NT2/D1 (cell line): Measurements from ENCODE around the gene EPHA2.
A peak's percentile ranks its signal among the peaks of the same experiment; 100 is the strongest.

Experiments
- DNase-seq: peaks from one replicate; pipeline ENCODE4 v3.0.0-alpha.2; 2011; ENCODE audit warnings: low read depth, low spot score
- H3K27me3 ChIP-seq: 2 replicates; pipeline ENCODE4 v1.6.0; 2011; ENCODE audit warnings: mild to moderate bottlenecking; ENCODE audit not compliant: insufficient read length, insufficient read depth
- H3K36me3 ChIP-seq: 2 replicates; pipeline ENCODE4 v1.6.1; 2011; ENCODE audit warnings: mild to moderate bottlenecking, low read length, mixed read lengths; ENCODE audit not compliant: insufficient read depth, insufficient read length
- H3K4me1 ChIP-seq: 2 replicates; pipeline ENCODE4 v1.5.1; 2011; ENCODE audit not compliant: insufficient read depth, insufficient read length
- H3K4me3 ChIP-seq: 2 replicates; pipeline ENCODE4 v1.5.1; 2011; ENCODE audit warnings: low read depth; ENCODE audit not compliant: insufficient read length
- H3K9ac ChIP-seq: 2 replicates; pipeline ENCODE4 v1.6.0; 2011; ENCODE audit warnings: low read depth; ENCODE audit not compliant: insufficient read length
- H3K9me3 ChIP-seq: 2 replicates; pipeline ENCODE4 v1.5.1; 2011; ENCODE audit warnings: mild to moderate bottlenecking, low read length; ENCODE audit not compliant: insufficient read depth
- SUZ12 ChIP-seq: IDR thresholded peaks from 2 replicates; pipeline ENCODE4 v1.6.1; 2011; ENCODE audit not compliant: insufficient read length, insufficient read depth; ENCODE audit errors: extremely low read depth
- YY1 ChIP-seq: IDR thresholded peaks from 2 replicates; pipeline ENCODE4 v1.6.1; 2011; ENCODE audit not compliant: insufficient read length, insufficient read depth
- ZNF274 ChIP-seq: IDR thresholded peaks from 2 replicates; pipeline ENCODE4 v1.6.1; 2011; ENCODE audit warnings: mild to moderate bottlenecking, low read depth, low read length

EPHA2 gene

GRCh38 chr1:16181887-16182719 lies 26.2 kb upstream of the EPHA2 start:
- no peaks in the 10 kb centered on the region for H3K27me3 ChIP-seq
- H3K9me3 ChIP-seq = no peaks in the 10 kb centered on the region
- no peak for TF ChIP-seq YY1
- TF ChIP-seq ZNF274 = no peak
- no peak for TF ChIP-seq SUZ12
- no peaks in the 10 kb centered on the region for H3K36me3 ChIP-seq
- peak; percentile 79 for DNase-seq
- H3K9ac ChIP-seq = peak overlapping the region; percentile 62
- H3K4me3 ChIP-seq = no peak overlapping the region
- H3K4me1 ChIP-seq = peaks cover 13% of the 10 kb centered on the region

GRCh38 chr1:16180291-16180824 lies 24.5 kb upstream of the EPHA2 start:
- H3K4me1 ChIP-seq = peaks cover 19% of the 10 kb centered on the region
- no peak for TF ChIP-seq SUZ12
- TF ChIP-seq YY1 = no peak
- no peak for TF ChIP-seq ZNF274
- DNase-seq = no peak

GRCh38 chr1:16178596-16179497 lies 23.0 kb upstream of the EPHA2 start:
- TF ChIP-seq YY1 = no peak
- TF ChIP-seq ZNF274 = no peak
- TF ChIP-seq SUZ12 = no peak
- no peaks in the 10 kb centered on the region for H3K9me3 ChIP-seq
- no peaks in the 10 kb centered on the region for H3K27me3 ChIP-seq
- no peak for DNase-seq
- no peak overlapping the region for H3K9ac ChIP-seq
- H3K4me1 ChIP-seq = peaks cover 17% of the 10 kb centered on the region
- H3K36me3 ChIP-seq = no peaks in the 10 kb centered on the region
- H3K4me3 ChIP-seq = no peak overlapping the region

More at GRCh38 chr1:16180291-16180824, 24.5 kb upstream of the EPHA2 start:
- Histone ChIP-seq H3K9me3 (no peaks in the 10 kb centered on the region), H3K9ac (no peak overlapping the region), H3K27me3 (no peaks in the 10 kb centered on the region), H3K36me3 (no peaks in the 10 kb centered on the region), H3K4me3 (no peak overlapping the region)

GRCh38 chr1:16177306-16177705 lies 21.4 kb upstream of the EPHA2 start:
- Histone ChIP-seq H3K4me1 (peaks cover 24% of the 10 kb centered on the region), H3K27me3 (no peaks in the 10 kb centered on the region), H3K36me3 (no peaks in the 10 kb centered on the region), H3K9ac (no peak overlapping the region), H3K4me3 (no peak overlapping the region), H3K9me3 (no peaks in the 10 kb centered on the region)
- TF ChIP-seq SUZ12 = no peak
- no peak for TF ChIP-seq YY1
- no peak for DNase-seq

- peaks cover 24% of the 10 kb centered on the region for H3K4me1 ChIP-seq
- H3K27me3 ChIP-seq = no peaks in the 10 kb centered on the region
- H3K9me3 ChIP-seq = no peaks in the 10 kb centered on the region
- H3K9ac ChIP-seq = no peak overlapping the region
- no peaks in the 10 kb centered on the region for H3K36me3 ChIP-seq
- no peak overlapping the region for H3K4me3 ChIP-seq
- TF ChIP-seq SUZ12 (no peak), ZNF274 (no peak), YY1 (no peak)
- DNase-seq = no peak
Measured at GRCh38 chr1:16176653-16177052, 20.8 kb upstream of the EPHA2 start.

GRCh38 chr1:16175610-16176553 lies 20.0 kb upstream of the EPHA2 start:
- Histone ChIP-seq H3K27me3 (no peaks in the 10 kb centered on the region), H3K4me1 (peaks cover 26% of the 10 kb centered on the region), H3K9me3 (no peaks in the 10 kb centered on the region), H3K9ac (peak overlapping the region; percentile 61), H3K36me3 (no peaks in the 10 kb centered on the region), H3K4me3 (no peak overlapping the region)
- DNase-seq = no peak
- TF ChIP-seq YY1 = no peak
- TF ChIP-seq ZNF274 = no peak
- TF ChIP-seq SUZ12 = no peak
